HEK293T (cell line): ENCODE results near the gene CYP39A1.

ENCODE experiments used
- CTCF ChIA-PET: fragments of 350-600 bp; formaldehyde crosslinking; extraction: SDS; loops from one replicate; lab custom pipeline; 2021; ENCODE audit warnings: antibody characterized with exemption, inconsistent platforms; lab: Yijun Ruan, JAX
- POLR2A ChIA-PET: fragments of 350-600 bp; formaldehyde crosslinking; extraction: SDS; loops from one replicate; lab custom pipeline; 2020; ENCODE audit warnings: antibody characterized with exemption, inconsistent platforms; lab: Yijun Ruan, JAX
- DNase-seq: peaks from one replicate; pipeline ENCODE4 v3.0.0; 2012; ENCODE audit warnings: mixed read lengths; ENCODE audit errors: extremely low spot score
- ARNT ChIP-seq: fragments of 450-650 bp; IDR thresholded peaks from 2 replicates; pipeline ENCODE4 v1.6.1; 2017; ENCODE audit warnings: mild to moderate bottlenecking
- BHLHE40 ChIP-seq: fragments of 450-650 bp; IDR thresholded peaks from 2 replicates; pipeline ENCODE4 v1.6.1; 2016; ENCODE audit warnings: mild to moderate bottlenecking, moderate library complexity, borderline replicate concordance
- CTBP1 ChIP-seq: fragments of 450-650 bp; IDR thresholded peaks from 2 replicates; pipeline ENCODE4 v1.6.1; 2016; ENCODE audit warnings: borderline replicate concordance
- ELF4 ChIP-seq: fragments of 450-650 bp; IDR thresholded peaks from 2 replicates; pipeline ENCODE4 v1.6.1; 2017; ENCODE audit warnings: antibody characterized with exemption
- FOXA1 ChIP-seq: fragments of 450-650 bp; IDR thresholded peaks from 2 replicates; pipeline ENCODE4 v1.6.1; 2016; ENCODE audit warnings: mild to moderate bottlenecking
- FOXK2 ChIP-seq: fragments of 450-650 bp; IDR thresholded peaks from 2 replicates; pipeline ENCODE4 v1.6.1; 2016; ENCODE audit warnings: mild to moderate bottlenecking
- FOXM1 ChIP-seq: fragments of 450-650 bp; IDR thresholded peaks from 2 replicates; pipeline ENCODE4 v1.6.1; 2017; ENCODE audit warnings: mild to moderate bottlenecking, borderline replicate concordance
- HDGF ChIP-seq: fragments of 450-650 bp; IDR thresholded peaks from 2 replicates; pipeline ENCODE4 v1.6.1; 2017; ENCODE audit warnings: antibody characterized with exemption, borderline replicate concordance
- L3MBTL2 ChIP-seq: fragments of 450-650 bp; conservative IDR thresholded peaks from 2 replicates; pipeline ENCODE4 v1.6.1; 2016; ENCODE audit warnings: mild to moderate bottlenecking
- LEF1 ChIP-seq: fragments of 450-650 bp; IDR thresholded peaks from 2 replicates; pipeline ENCODE4 v1.6.1; 2017; ENCODE audit warnings: mild to moderate bottlenecking, borderline replicate concordance
- NFRKB ChIP-seq: fragments of 450-650 bp; IDR thresholded peaks from 2 replicates; pipeline ENCODE4 v1.6.1; 2016; ENCODE audit warnings: mild to moderate bottlenecking, moderate library complexity
- PKNOX1 ChIP-seq: fragments of 450-650 bp; IDR thresholded peaks from 2 replicates; pipeline ENCODE4 v1.6.1; 2016
- SP1 ChIP-seq: fragments of 450-650 bp; IDR thresholded peaks from 2 replicates; pipeline ENCODE4 v1.6.1; 2017
- SUZ12 ChIP-seq: fragments of 450-650 bp; IDR thresholded peaks from 2 replicates; pipeline ENCODE4 v1.6.1; 2016; ENCODE audit warnings: mild to moderate bottlenecking
- TARDBP ChIP-seq: fragments of 450-650 bp; IDR thresholded peaks from 2 replicates; pipeline ENCODE4 v1.6.1; 2016
- ZNF384 ChIP-seq: fragments of 450-650 bp; IDR thresholded peaks from 2 replicates; pipeline ENCODE4 v1.6.1; 2016

Gene CYP39A1

GRCh38 chr6:46626976-46627375, 25.6 kb downstream of the CYP39A1 start:
- TF ChIP-seq FOXM1 (no peak), SUZ12 (no peak), FOXA1 (no peak), ZNF384 (no peak), SP1 (no peak), TARDBP (no peak), PKNOX1 (no peak), CTBP1 (no peak), BHLHE40 (no peak)
- POLR2A ChIA-PET: no interaction called here
- no peak for DNase-seq
- CTCF ChIA-PET: interaction anchor here (0.6 kb wide), 1 partner anchor 23 kb away, joined by 3 read pairs; no protein-coding TSS in a partner anchor

GRCh38 chr6:46626228-46626909, 26.2 kb downstream of the CYP39A1 start:
- POLR2A ChIA-PET: no interaction called here
- no peak for TF ChIP-seq TARDBP
- no peak for TF ChIP-seq BHLHE40
- TF ChIP-seq ARNT: no peak
- no peak for TF ChIP-seq CTBP1
- TF ChIP-seq FOXK2: no peak
- TF ChIP-seq HDGF: no peak
- peak; percentile 11 for DNase-seq
- CTCF ChIA-PET: no interaction called here

DNA sequence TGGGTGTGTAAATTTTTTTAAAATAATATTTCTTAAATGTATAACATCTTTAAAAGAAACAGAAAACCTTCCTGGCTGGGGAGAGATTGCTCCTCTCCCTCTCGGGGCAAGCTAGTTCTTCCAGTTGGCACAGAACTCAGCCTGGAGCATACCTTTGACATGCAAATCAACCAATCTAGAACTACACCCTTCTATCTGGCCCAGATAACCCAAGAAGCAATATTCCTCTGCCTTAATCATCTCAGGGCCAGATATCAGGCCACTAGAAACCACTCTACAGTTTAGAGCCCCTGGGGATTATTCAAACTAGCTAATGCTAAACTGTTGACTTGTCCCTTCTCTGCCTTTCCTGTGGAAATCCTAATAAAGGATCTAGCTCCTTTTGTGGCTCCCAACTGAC, 33.9 kb downstream of the CYP39A1 start:
- POLR2A ChIA-PET: no interaction called here

DNA sequence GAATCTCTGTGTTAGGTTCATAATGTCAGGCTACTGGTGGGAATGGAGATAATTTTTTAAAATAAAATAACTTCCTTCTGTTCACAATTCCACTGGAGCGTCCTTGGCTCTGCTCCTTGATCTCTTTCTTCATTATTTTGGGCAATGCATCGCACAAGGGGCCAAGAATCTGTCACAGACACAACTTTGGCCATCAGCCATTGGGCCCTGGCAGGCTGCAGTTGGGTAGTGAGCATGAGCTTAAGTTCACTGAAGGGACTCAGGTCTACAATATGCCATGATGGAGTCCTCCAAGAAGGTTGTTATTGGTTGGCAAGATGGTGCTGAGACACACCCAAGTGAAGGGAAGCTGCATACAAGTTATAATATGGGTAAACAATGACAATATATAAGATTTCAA, 40.0 kb downstream of the CYP39A1 start:
- TF ChIP-seq PKNOX1: no peak
- TF ChIP-seq CTBP1: no peak
- no peak for TF ChIP-seq ZNF384
- TF ChIP-seq BHLHE40: no peak
- no peak for TF ChIP-seq ELF4
- no peak for TF ChIP-seq ARNT
- no peak for TF ChIP-seq FOXA1
- DNase-seq: no peak
- POLR2A ChIA-PET: no interaction called here
- CTCF ChIA-PET: no interaction called here

More for the DNA sequence above, 33.9 kb downstream of the CYP39A1 start:
- TF ChIP-seq SP1 (no peak), HDGF (no peak), ZNF384 (no peak), ARNT (no peak), L3MBTL2 (no peak), NFRKB (no peak), TARDBP (no peak), PKNOX1 (no peak), FOXA1 (no peak), ELF4 (no peak), SUZ12 (no peak)
- DNase-seq: no peak
- CTCF ChIA-PET: no interaction called here

GRCh38 chr6:46610862-46611553, 41.6 kb downstream of the CYP39A1 start:
- ChIA-PET POLR2A (no interaction called here), CTCF (no interaction called here)
- no peak for TF ChIP-seq ZNF384
- no peak for TF ChIP-seq FOXA1
- no peak for TF ChIP-seq ARNT
- TF ChIP-seq NFRKB: no peak
- TF ChIP-seq SP1: no peak
- TF ChIP-seq BHLHE40: no peak
- TF ChIP-seq L3MBTL2: no peak
- no peak for TF ChIP-seq TARDBP
- TF ChIP-seq LEF1: no peak
- no peak for TF ChIP-seq CTBP1
- TF ChIP-seq ELF4: no peak
- TF ChIP-seq PKNOX1: no peak
- TF ChIP-seq FOXM1: no peak
- TF ChIP-seq FOXK2: no peak
- no peak for TF ChIP-seq SUZ12
- DNase-seq: no peak

- DNase-seq: no peak
- no peak for TF ChIP-seq ZNF384
- TF ChIP-seq PKNOX1: no peak
- TF ChIP-seq SUZ12: no peak
- TF ChIP-seq TARDBP: no peak
- no peak for TF ChIP-seq NFRKB
- no peak for TF ChIP-seq FOXA1
- no peak for TF ChIP-seq CTBP1
- TF ChIP-seq FOXK2: no peak
- TF ChIP-seq ARNT: no peak
- TF ChIP-seq ELF4: no peak
- no peak for TF ChIP-seq FOXM1
- no peak for TF ChIP-seq SP1
- TF ChIP-seq L3MBTL2: no peak
- TF ChIP-seq BHLHE40: no peak
- ChIA-PET CTCF (no interaction called here), POLR2A (no interaction called here)
These were observed 46.3 kb downstream of the CYP39A1 start for GRCh38 chr6:46606338-46606737.
